H9 (cell line): ENCODE data around the gene HPDL. TPM values are rescaled to one million over a fixed set of nuclear protein-coding genes. Genes with fewer than 3 reads are reported as not detected.

Source experiments
- DNase-seq: peaks from one replicate; pipeline ENCODE4 v3.0.0-alpha.2; 2017
- H2AFZ ChIP-seq: one replicate; pipeline ENCODE4 v1.6.1; 2013; ENCODE audit warnings: mild to moderate bottlenecking, low read length, control low read depth, moderate library complexity
- H2AK5ac ChIP-seq: 2 replicates; pipeline ENCODE4 v1.6.1; 2013; ENCODE audit warnings: low read length, control low read depth, mixed read lengths; ENCODE audit not compliant: insufficient read length
- H2BK120ac ChIP-seq: one replicate; pipeline ENCODE4 v1.6.1; 2013; ENCODE audit warnings: low read depth, mild to moderate bottlenecking, low read length, control low read depth, inconsistent platforms; ENCODE audit not compliant: poor library complexity, severe bottlenecking
- H2BK12ac ChIP-seq: 2 replicates; pipeline ENCODE4 v1.6.1; 2013; ENCODE audit warnings: low read length, control low read depth, mixed read lengths, low read depth; ENCODE audit not compliant: insufficient read length
- H2BK15ac ChIP-seq: 2 replicates; pipeline ENCODE4 v1.6.1; 2013; ENCODE audit warnings: low read depth, low read length, control low read depth
- H2BK20ac ChIP-seq: one replicate; pipeline ENCODE4 v1.6.1; 2013; ENCODE audit warnings: low read depth, mild to moderate bottlenecking, low read length, control low read depth, inconsistent platforms; ENCODE audit not compliant: poor library complexity, severe bottlenecking
- H2BK5ac ChIP-seq: 2 replicates; pipeline ENCODE4 v1.6.1; 2013; ENCODE audit warnings: low read length, control low read depth, mixed read lengths; ENCODE audit not compliant: insufficient read length
- H3K14ac ChIP-seq: 2 replicates; pipeline ENCODE4 v1.6.1; 2013; ENCODE audit warnings: low read length, control low read depth; ENCODE audit not compliant: insufficient read depth
- H3K18ac ChIP-seq: 2 replicates; pipeline ENCODE4 v1.6.1; 2013; ENCODE audit warnings: low read depth, mild to moderate bottlenecking, mixed read lengths, low read length, control low read depth; ENCODE audit not compliant: insufficient read length
- H3K23ac ChIP-seq: 2 replicates; pipeline ENCODE4 v1.6.1; 2013; ENCODE audit warnings: low read length, control low read depth, mixed read lengths, low read depth; ENCODE audit not compliant: insufficient read length
- H3K23me2 ChIP-seq: 2 replicates; pipeline ENCODE4 v1.6.1; 2013; ENCODE audit warnings: low read depth, mild to moderate bottlenecking, mixed read lengths, low read length, control low read depth; ENCODE audit not compliant: insufficient read length, poor library complexity, severe bottlenecking
- H3K27ac ChIP-seq: 2 replicates; pipeline ENCODE4 v1.5.1; 2013; ENCODE audit warnings: low read length, control low read depth, mixed read lengths, low read depth; ENCODE audit not compliant: insufficient read length
- H3K27me3 ChIP-seq: 2 replicates; pipeline ENCODE4 v1.6.1; 2013; ENCODE audit warnings: low read length, control low read depth, inconsistent platforms; ENCODE audit not compliant: insufficient read depth
- H3K4ac ChIP-seq: 2 replicates; pipeline ENCODE4 v1.6.1; 2013; ENCODE audit warnings: low read depth, mild to moderate bottlenecking, control low read depth, inconsistent platforms, low read length, moderate library complexity
- H3K4me1 ChIP-seq: 2 replicates; pipeline ENCODE4 v1.6.1; 2013; ENCODE audit warnings: low read length, control low read depth, inconsistent platforms; ENCODE audit not compliant: insufficient read depth
- H3K4me2 ChIP-seq: 2 replicates; pipeline ENCODE4 v1.6.1; 2013; ENCODE audit warnings: low read length, control low read depth, mixed read lengths; ENCODE audit not compliant: insufficient read length, insufficient read depth
- H3K56ac ChIP-seq: 2 replicates; pipeline ENCODE4 v1.6.1; 2013; ENCODE audit warnings: low read depth, mild to moderate bottlenecking, mixed read lengths, low read length, control low read depth; ENCODE audit not compliant: insufficient read length
- H3K79me1 ChIP-seq: 2 replicates; pipeline ENCODE4 v1.6.1; 2013; ENCODE audit warnings: low read depth, mild to moderate bottlenecking, moderate library complexity, low read length, control low read depth, inconsistent platforms; ENCODE audit not compliant: insufficient read depth, poor library complexity, severe bottlenecking
- H3K79me2 ChIP-seq: 2 replicates; pipeline ENCODE4 v1.6.1; 2013; ENCODE audit warnings: low read length, control low read depth, inconsistent platforms; ENCODE audit not compliant: insufficient read depth
- H3K9ac ChIP-seq: 2 replicates; pipeline ENCODE4 v1.6.1; 2013; ENCODE audit warnings: low read length, control low read depth, mixed read lengths; ENCODE audit not compliant: insufficient read length; ENCODE audit errors: extremely low read depth
- H3K9me3 ChIP-seq: one replicate; pipeline ENCODE4 v1.6.1; 2013; ENCODE audit warnings: low read depth, low read length, inconsistent platforms; ENCODE audit not compliant: control insufficient read depth
- H3T11ph ChIP-seq: one replicate; pipeline ENCODE4 v1.6.1; 2013; ENCODE audit warnings: mild to moderate bottlenecking, low read length, control low read depth, inconsistent platforms
- H4K20me1 ChIP-seq: one replicate; pipeline ENCODE4 v1.6.1; 2013; ENCODE audit not compliant: control insufficient read depth, insufficient read length, insufficient read depth
- H4K5ac ChIP-seq: 2 replicates; pipeline ENCODE4 v1.6.1; 2013; ENCODE audit warnings: low read depth, mild to moderate bottlenecking, mixed read lengths, low read length, control low read depth; ENCODE audit not compliant: insufficient read length
- H4K8ac ChIP-seq: replicated peaks from 2 replicates; pipeline ENCODE4 v1.6.1; 2013; ENCODE audit warnings: low read length, control low read depth, mixed read lengths, low read depth; ENCODE audit not compliant: insufficient read length
- H4K91ac ChIP-seq: 2 replicates; pipeline ENCODE4 v1.6.1; 2013; ENCODE audit warnings: low read depth, mild to moderate bottlenecking, moderate library complexity, mixed read lengths, low read length, control low read depth; ENCODE audit not compliant: insufficient read length
- H3K27ac Mint-ChIP-seq, 3 experiments: 2 replicates in 2 of 3; 3 replicates in 1 of 3; pipeline ENCODE4 v1.8.0; 2020 to 2021; ENCODE audit warnings: mixed read lengths in 3 of 3, mild to moderate bottlenecking in 1 of 3, moderate library complexity in 1 of 3
- H3K27me3 Mint-ChIP-seq: 2 replicates; pipeline ENCODE4 v1.8.0; 2021; ENCODE audit warnings: low read depth, mild to moderate bottlenecking, moderate library complexity, mixed read lengths
- H3K36me3 Mint-ChIP-seq, 3 experiments: 2 replicates in 2 of 3; 3 replicates in 1 of 3; pipeline ENCODE4 v1.8.0; 2020 to 2021; ENCODE audit warnings: low read depth in 3 of 3, mixed read lengths in 3 of 3; ENCODE audit not compliant: insufficient read depth in 1 of 3
- H3K4me1 Mint-ChIP-seq, 2 experiments: 2 replicates each; pipeline ENCODE4 v1.8.0; 2020; ENCODE audit warnings: mixed read lengths in 2 of 2
- H3K4me3 Mint-ChIP-seq, 2 experiments: 2 replicates in 1 of 2; 3 replicates in 1 of 2; pipeline ENCODE4 v1.8.0; 2020 to 2021; ENCODE audit warnings: mild to moderate bottlenecking in 2 of 2, mixed read lengths in 2 of 2, moderate library complexity in 1 of 2
- H3K9me3 Mint-ChIP-seq, 2 experiments: 2 replicates in 1 of 2; 3 replicates in 1 of 2; pipeline ENCODE4 v1.8.0; 2020; ENCODE audit warnings: mild to moderate bottlenecking in 2 of 2, mixed read lengths in 2 of 2, moderate library complexity in 1 of 2
- WGBS: extraction: QIAGEN DNeasy Blood & Tissue Kit; methylation state at CpG from one replicate; pipeline ENCODE4 v1.1.7; 2013; ENCODE audit warnings: missing lambda C conversion rate, low lambda C conversion rate, mixed read lengths; ENCODE audit not compliant: insufficient read length; ENCODE audit errors: extremely low coverage; 5-methylcytosine and 5-hydroxymethylcytosine counted together
- total RNA-seq: library from RNA; stranded (reverse); gene quantifications from 2 replicates; pipeline ENCODE4 v1.2.1, GENCODE V29; 2021
- TF ChIP-seq, protein P1 (sequence below): fragments of 200-600 bp; sonication (generic); conservative IDR thresholded peaks from 3 replicates; pipeline ENCODE4 v1.8.0; 2021; ENCODE audit warnings: antibody characterized with exemption, mild to moderate bottlenecking

Gene HPDL
- total RNA-seq, 1 experiment from 2014 or later, result 10.6 TPM

DNA sequence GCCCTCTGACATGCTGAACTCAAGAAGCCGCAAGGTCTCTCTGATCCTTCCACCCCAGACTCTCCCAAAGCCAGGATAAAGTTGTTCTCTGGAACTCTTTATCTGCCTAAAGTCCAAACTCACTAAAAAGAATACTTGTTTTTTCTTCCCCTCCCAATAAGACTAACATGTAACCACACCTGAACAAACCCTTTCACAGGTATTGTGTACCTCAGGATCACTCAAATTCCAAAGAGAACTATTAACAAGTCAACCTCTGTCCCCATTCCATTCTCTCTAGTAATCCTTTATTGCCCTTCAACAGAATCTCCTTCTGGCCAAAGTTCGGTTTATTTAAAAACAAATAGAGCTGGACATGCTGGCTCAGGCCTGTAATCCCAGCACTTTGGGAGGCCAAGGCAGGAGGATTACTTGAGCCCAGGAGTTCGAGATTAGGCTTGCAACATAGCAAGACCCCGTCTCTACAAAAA lies 9.2 kb downstream of the HPDL start:
- Histone ChIP-seq H2BK5ac (no peak overlapping the region), H3K14ac (no peak overlapping the region), H3K56ac (no peak overlapping the region), H2BK12ac (no peak overlapping the region), H3K79me2 (peaks cover 4% of the 10 kb centered on the region; the same call in 1 of the 2 replicates), H3K27ac (no peak overlapping the region), H4K20me1 (no peaks in the 10 kb centered on the region), H3K9me3 (no peaks in the 10 kb centered on the region), H3K4me1 (peaks cover 3% of the 10 kb centered on the region; the same call in 1 of the 2 replicates), H2BK20ac (no peak overlapping the region), H2AK5ac (no peak overlapping the region), H4K5ac (no peak overlapping the region), H3K9ac (no peak overlapping the region), H3K4ac (no peak overlapping the region), H3K4me2 (no peak overlapping the region), H3K23me2 (no peaks in the 10 kb centered on the region), H4K8ac (no peak overlapping the region), H3K23ac (no peak overlapping the region), H3K79me1 (no peaks in the 10 kb centered on the region), H2AFZ (no peak overlapping the region), H3K27me3 (no peaks in the 10 kb centered on the region), H3T11ph (no peak overlapping the region), H4K91ac (no peak overlapping the region), H2BK15ac (no peak overlapping the region), H2BK120ac (no peak overlapping the region), H3K18ac (no peak overlapping the region)
- Mint-ChIP-seq H3K4me3 (no peak overlapping the region), H3K36me3 (peaks cover 24 to 50% (median 50%) of the 10 kb centered on the region in 3 experiments), H3K27ac (peak overlapping the region in 2 of 3 experiments; percentile 24 to 86; a peak in 3 of 7 replicates), H3K27me3 (no peaks in the 10 kb centered on the region), H3K4me1 (peaks cover 21 to 37% of the 10 kb centered on the region in 2 experiments), H3K9me3 (0 out of 5 replicates have a peak, but pooled peaks cover 0 to 4% of the 10 kb centered on the region in 2 experiments)
- WGBS, result no CpG with 5 or more reads among the region's 4 CpGs
- TF ChIP-seq, protein P1, sequence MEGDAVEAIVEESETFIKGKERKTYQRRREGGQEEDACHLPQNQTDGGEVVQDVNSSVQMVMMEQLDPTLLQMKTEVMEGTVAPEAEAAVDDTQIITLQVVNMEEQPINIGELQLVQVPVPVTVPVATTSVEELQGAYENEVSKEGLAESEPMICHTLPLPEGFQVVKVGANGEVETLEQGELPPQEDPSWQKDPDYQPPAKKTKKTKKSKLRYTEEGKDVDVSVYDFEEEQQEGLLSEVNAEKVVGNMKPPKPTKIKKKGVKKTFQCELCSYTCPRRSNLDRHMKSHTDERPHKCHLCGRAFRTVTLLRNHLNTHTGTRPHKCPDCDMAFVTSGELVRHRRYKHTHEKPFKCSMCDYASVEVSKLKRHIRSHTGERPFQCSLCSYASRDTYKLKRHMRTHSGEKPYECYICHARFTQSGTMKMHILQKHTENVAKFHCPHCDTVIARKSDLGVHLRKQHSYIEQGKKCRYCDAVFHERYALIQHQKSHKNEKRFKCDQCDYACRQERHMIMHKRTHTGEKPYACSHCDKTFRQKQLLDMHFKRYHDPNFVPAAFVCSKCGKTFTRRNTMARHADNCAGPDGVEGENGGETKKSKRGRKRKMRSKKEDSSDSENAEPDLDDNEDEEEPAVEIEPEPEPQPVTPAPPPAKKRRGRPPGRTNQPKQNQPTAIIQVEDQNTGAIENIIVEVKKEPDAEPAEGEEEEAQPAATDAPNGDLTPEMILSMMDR, result no peak
- no peak for DNase-seq
